ENCODE measurements around the gene LSG1.
A peak's percentile ranks its signal among the peaks of the same experiment; 100 is the strongest.

LSG1 gene

GRCh38 chr3:194686816-194687637 lies 15.0 kb upstream of the LSG1 start:
- peak; percentile 26 to 44 for DNase-seq

GRCh38 chr3:194686414-194686815 lies 14.4 kb upstream of the LSG1 start:
- no peak for DNase-seq

GRCh38 chr3:194685718-194686413 lies 13.9 kb upstream of the LSG1 start, which contains the start of gene FAM43A:
Gene FAM43A, plus strand, starts transcription at chr3:194685883. Its CDS starts 944 bp downstream, at chr3:194686827.
- DNase-seq: peak; percentile 86 to 90

- no peak for DNase-seq
Measured at GRCh38 chr3:194685065-194685717, 13.2 kb upstream of the LSG1 start.

- no peak for DNase-seq
Measured at GRCh38 chr3:194683380-194683779, 11.4 kb upstream of the LSG1 start.

GRCh38 chr3:194682694-194683310 lies 10.8 kb upstream of the LSG1 start:
- peak; percentile 85 to 87 for DNase-seq

- no peak for DNase-seq
Measured at GRCh38 chr3:194682189-194682693, 10.2 kb upstream of the LSG1 start.

GRCh38 chr3:194680888-194681615 lies 9.1 kb upstream of the LSG1 start:
- no peak for DNase-seq

GRCh38 chr3:194676471-194676870 lies 4.5 kb upstream of the LSG1 start:
- DNase-seq: no peak

GRCh38 chr3:194675680-194676079 lies 3.7 kb upstream of the LSG1 start:
- DNase-seq: no peak

- DNase-seq: no peak
Measured at GRCh38 chr3:194675081-194675640, 3.2 kb upstream of the LSG1 start.

- DNase-seq: no peak
Measured at GRCh38 chr3:194673761-194674160, 1.8 kb upstream of the LSG1 start.

- DNase-seq: no peak
Measured at GRCh38 chr3:194672876-194673275, 885 bp upstream of the LSG1 start.

- DNase-seq: peak; percentile 43 to 53
Measured at GRCh38 chr3:194671511-194671899, 486 bp downstream of the LSG1 start.

- no peak for DNase-seq
Measured at GRCh38 chr3:194667363-194667762, 4.6 kb downstream of the LSG1 start.

- DNase-seq: no peak
Measured at GRCh38 chr3:194664857-194665256, 7.1 kb downstream of the LSG1 start.

GRCh38 chr3:194661946-194662345 lies 10.0 kb downstream of the LSG1 start:
- no peak for DNase-seq

GRCh38 chr3:194661374-194661773 lies 10.6 kb downstream of the LSG1 start:
- no peak for DNase-seq

GRCh38 chr3:194659778-194660177 lies 12.2 kb downstream of the LSG1 start:
- DNase-seq: no peak

- DNase-seq: no peak
Measured at GRCh38 chr3:194658477-194659242, 13.3 kb downstream of the LSG1 start.

- DNase-seq: peak in 1 of 2 experiments; percentile 25
Measured at GRCh38 chr3:194657439-194657838, 14.6 kb downstream of the LSG1 start.

All from NCI-H2081 (cell line).